ENCODE results near the gene HSD17B4. TPM values are rescaled to one million over a fixed set of nuclear protein-coding genes. Genes with fewer than 3 reads are reported as not detected.

The HSD17B4 gene
- total and polyA plus RNA-seq, 9 of the 15 experiments (the other 6 are each of a cell fraction or from before 2014, with no cell fraction given): 50.6 to 187 (median 94.6) TPM

DNA sequence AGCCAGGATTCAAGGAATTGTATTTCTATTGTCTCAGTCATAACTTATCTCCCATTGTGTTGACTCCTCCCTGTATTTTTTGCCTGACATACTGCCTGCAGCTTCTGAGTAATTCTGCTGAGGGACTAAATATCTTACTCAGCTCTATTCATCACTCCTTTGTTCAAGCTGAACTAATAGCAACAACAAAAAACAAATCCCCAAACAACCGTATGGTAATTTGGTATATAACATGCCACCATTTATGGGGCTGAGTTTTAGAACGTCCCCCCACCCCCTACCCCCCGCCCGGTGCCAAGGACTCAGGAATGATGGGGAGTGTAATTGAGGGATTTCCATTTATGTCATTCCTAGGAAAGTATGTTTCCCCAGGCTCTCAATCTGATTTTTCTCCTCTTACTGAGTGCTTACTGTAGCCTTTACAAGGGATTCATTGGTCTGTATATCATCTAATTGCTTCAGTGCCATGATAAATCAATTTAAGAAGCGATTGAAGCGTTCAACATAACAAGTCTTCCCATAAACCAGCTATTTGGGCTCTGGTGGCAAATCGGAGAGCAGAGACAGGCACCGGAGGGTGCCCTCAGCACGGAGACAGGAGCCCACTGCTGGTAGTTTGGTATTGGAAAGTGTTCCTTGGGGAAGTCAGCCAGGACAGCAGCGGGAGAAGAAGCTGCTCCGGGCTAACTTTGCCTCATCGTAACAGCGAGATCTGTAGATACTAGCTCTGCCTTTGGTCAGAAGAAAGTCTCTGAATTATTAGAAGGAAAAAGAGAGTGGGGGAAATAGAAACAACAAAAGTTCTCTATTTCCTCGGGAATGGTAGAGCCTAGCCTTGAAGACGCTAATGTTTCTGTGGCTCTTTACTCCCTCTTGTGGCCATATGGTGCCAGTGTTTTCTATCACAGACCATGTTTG is 40.7 kb upstream of the HSD17B4 start (continued):
- TF ChIP-seq ELF4 (CRISPR knock-in tag; IDR thresholded peaks at IDR 0.05) (no peak), RNF2 (IDR thresholded peaks at IDR 0.05) (no peak), NCOA2 (IDR thresholded peaks at IDR 0.05; ENCODE audit: partially characterized antibody in 2 of 2) (no peak), NFIC (IDR thresholded peaks at IDR 0.05) (no peak), HCFC1 (IDR thresholded peaks at IDR 0.05; ENCODE audit: low read depth, low read length) (no peak), POLR2AphosphoS2 (IDR thresholded peaks at IDR 0.05; ENCODE audit: low read length) (no peak)
- TF ChIP-seq, protein P1, sequence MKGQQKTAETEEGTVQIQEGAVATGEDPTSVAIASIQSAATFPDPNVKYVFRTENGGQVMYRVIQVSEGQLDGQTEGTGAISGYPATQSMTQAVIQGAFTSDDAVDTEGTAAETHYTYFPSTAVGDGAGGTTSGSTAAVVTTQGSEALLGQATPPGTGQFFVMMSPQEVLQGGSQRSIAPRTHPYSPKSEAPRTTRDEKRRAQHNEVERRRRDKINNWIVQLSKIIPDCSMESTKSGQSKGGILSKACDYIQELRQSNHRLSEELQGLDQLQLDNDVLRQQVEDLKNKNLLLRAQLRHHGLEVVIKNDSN (CRISPR knock-in tag; IDR thresholded peaks at IDR 0.05): no peak
- TF ChIP-seq, protein P2, sequence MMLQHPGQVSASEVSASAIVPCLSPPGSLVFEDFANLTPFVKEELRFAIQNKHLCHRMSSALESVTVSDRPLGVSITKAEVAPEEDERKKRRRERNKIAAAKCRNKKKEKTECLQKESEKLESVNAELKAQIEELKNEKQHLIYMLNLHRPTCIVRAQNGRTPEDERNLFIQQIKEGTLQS (IDR thresholded peaks at IDR 0.05): no peak
- TF ChIP-seq, protein P2 (CRISPR knock-in tag; conservative IDR thresholded peaks at IDR 0.05): no peak
- TF ChIP-seq, protein P3, sequence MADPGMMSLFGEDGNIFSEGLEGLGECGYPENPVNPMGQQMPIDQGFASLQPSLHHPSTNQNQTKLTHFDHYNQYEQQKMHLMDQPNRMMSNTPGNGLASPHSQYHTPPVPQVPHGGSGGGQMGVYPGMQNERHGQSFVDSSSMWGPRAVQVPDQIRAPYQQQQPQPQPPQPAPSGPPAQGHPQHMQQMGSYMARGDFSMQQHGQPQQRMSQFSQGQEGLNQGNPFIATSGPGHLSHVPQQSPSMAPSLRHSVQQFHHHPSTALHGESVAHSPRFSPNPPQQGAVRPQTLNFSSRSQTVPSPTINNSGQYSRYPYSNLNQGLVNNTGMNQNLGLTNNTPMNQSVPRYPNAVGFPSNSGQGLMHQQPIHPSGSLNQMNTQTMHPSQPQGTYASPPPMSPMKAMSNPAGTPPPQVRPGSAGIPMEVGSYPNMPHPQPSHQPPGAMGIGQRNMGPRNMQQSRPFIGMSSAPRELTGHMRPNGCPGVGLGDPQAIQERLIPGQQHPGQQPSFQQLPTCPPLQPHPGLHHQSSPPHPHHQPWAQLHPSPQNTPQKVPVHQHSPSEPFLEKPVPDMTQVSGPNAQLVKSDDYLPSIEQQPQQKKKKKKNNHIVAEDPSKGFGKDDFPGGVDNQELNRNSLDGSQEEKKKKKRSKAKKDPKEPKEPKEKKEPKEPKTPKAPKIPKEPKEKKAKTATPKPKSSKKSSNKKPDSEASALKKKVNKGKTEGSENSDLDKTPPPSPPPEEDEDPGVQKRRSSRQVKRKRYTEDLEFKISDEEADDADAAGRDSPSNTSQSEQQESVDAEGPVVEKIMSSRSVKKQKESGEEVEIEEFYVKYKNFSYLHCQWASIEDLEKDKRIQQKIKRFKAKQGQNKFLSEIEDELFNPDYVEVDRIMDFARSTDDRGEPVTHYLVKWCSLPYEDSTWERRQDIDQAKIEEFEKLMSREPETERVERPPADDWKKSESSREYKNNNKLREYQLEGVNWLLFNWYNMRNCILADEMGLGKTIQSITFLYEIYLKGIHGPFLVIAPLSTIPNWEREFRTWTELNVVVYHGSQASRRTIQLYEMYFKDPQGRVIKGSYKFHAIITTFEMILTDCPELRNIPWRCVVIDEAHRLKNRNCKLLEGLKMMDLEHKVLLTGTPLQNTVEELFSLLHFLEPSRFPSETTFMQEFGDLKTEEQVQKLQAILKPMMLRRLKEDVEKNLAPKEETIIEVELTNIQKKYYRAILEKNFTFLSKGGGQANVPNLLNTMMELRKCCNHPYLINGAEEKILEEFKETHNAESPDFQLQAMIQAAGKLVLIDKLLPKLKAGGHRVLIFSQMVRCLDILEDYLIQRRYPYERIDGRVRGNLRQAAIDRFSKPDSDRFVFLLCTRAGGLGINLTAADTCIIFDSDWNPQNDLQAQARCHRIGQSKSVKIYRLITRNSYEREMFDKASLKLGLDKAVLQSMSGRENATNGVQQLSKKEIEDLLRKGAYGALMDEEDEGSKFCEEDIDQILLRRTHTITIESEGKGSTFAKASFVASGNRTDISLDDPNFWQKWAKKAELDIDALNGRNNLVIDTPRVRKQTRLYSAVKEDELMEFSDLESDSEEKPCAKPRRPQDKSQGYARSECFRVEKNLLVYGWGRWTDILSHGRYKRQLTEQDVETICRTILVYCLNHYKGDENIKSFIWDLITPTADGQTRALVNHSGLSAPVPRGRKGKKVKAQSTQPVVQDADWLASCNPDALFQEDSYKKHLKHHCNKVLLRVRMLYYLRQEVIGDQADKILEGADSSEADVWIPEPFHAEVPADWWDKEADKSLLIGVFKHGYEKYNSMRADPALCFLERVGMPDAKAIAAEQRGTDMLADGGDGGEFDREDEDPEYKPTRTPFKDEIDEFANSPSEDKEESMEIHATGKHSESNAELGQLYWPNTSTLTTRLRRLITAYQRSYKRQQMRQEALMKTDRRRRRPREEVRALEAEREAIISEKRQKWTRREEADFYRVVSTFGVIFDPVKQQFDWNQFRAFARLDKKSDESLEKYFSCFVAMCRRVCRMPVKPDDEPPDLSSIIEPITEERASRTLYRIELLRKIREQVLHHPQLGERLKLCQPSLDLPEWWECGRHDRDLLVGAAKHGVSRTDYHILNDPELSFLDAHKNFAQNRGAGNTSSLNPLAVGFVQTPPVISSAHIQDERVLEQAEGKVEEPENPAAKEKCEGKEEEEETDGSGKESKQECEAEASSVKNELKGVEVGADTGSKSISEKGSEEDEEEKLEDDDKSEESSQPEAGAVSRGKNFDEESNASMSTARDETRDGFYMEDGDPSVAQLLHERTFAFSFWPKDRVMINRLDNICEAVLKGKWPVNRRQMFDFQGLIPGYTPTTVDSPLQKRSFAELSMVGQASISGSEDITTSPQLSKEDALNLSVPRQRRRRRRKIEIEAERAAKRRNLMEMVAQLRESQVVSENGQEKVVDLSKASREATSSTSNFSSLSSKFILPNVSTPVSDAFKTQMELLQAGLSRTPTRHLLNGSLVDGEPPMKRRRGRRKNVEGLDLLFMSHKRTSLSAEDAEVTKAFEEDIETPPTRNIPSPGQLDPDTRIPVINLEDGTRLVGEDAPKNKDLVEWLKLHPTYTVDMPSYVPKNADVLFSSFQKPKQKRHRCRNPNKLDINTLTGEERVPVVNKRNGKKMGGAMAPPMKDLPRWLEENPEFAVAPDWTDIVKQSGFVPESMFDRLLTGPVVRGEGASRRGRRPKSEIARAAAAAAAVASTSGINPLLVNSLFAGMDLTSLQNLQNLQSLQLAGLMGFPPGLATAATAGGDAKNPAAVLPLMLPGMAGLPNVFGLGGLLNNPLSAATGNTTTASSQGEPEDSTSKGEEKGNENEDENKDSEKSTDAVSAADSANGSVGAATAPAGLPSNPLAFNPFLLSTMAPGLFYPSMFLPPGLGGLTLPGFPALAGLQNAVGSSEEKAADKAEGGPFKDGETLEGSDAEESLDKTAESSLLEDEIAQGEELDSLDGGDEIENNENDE (IDR thresholded peaks at IDR 0.05; ENCODE audit: low read depth, low read length): no peak
